K562 (cell line): Measurements from ENCODE around the gene SIGLEC7. TPM values are rescaled to one million over a fixed set of nuclear protein-coding genes. Genes with fewer than 3 reads are reported as not detected.

Experiments
- ATAC-seq: fragments of 200-7000 bp; cut with Tn5 transposase; 3 replicates; pipeline ENCODE4 v1.9.1; 2020; ENCODE audit warnings: moderate library complexity
- BruUV-seq: library from RNA; stranded (reverse); fragments of 400-500 nt; replicated peaks from 2 replicates; lab custom pipeline; 2021; lab: Mats Ljungman, UMichigan
- CTCF ChIA-PET: fragments of 300-600 bp; formaldehyde crosslinking; extraction: SDS; loops from one replicate; lab custom pipeline; 2021; ENCODE audit warnings: low intra/inter-chr PET ratio; lab: Yijun Ruan, JAX
- POLR2A ChIA-PET: fragments of 300-600, 350-650 bp; sonication (Branson Sonifier 250); formaldehyde crosslinking; extraction: SDS; loops from one replicate; lab custom pipeline; 2021; ENCODE audit warnings: antibody characterized with exemption, inconsistent platforms; lab: Yijun Ruan, JAX
- DNase-seq, 4 experiments: peaks; one replicate each; pipeline versions ENCODE4 v3.0.0 to v3.0.0-alpha.2; 2011 to 2018; ENCODE audit warnings: low spot score in 3 of 4, mixed read lengths in 3 of 4; ENCODE audit errors: extremely low read depth in 1 of 4
- FAIRE-seq: peaks from 2 replicates; lab custom pipeline; 2011; peaks lifted over from hg19 to GRCh38; lab: Jason Lieb, UNC
- H2AFZ ChIP-seq: 2 replicates; pipeline ENCODE4 v1.6.0; 2011; ENCODE audit warnings: low read depth, low read length, control low read depth, inconsistent platforms
- H3K27ac ChIP-seq: fragments of 200-600 bp; 3 replicates; pipeline ENCODE4 v1.8.0; 2011; ENCODE audit warnings: low read depth, mild to moderate bottlenecking, control low read depth, inconsistent platforms, low read length, moderate library complexity, mixed read lengths; ENCODE audit errors: extremely low read depth
- H3K27me3 ChIP-seq, 2 experiments: fragments of 300-600 bp in 1 of 2; 2 replicates in 1 of 2; 3 replicates in 1 of 2; pipeline versions ENCODE4 v1.6.0 to v1.8.0; 2011; ENCODE audit warnings: inconsistent platforms in 2 of 2, low read length in 2 of 2, mild to moderate bottlenecking in 1 of 2, mixed read lengths in 1 of 2, moderate library complexity in 1 of 2; ENCODE audit not compliant: control insufficient read depth in 2 of 2, insufficient read depth in 2 of 2
- H3K36me3 ChIP-seq: fragments of 300-600 bp; 3 replicates; pipeline ENCODE4 v1.8.0; 2011; ENCODE audit warnings: mild to moderate bottlenecking, low read length, inconsistent platforms; ENCODE audit not compliant: control insufficient read depth, insufficient read depth
- H3K4me1 ChIP-seq, 2 experiments: fragments of 200-600 bp in 1 of 2; replicated peaks in 1 of 2; 2 replicates in 1 of 2; 3 replicates in 1 of 2; pipeline versions ENCODE4 v1.5.1 to v1.8.0; 2011; ENCODE audit warnings: inconsistent platforms in 2 of 2, low read length in 2 of 2, mild to moderate bottlenecking in 1 of 2, mixed read lengths in 1 of 2, moderate library complexity in 1 of 2; ENCODE audit not compliant: control insufficient read depth in 2 of 2, insufficient read depth in 2 of 2
- H3K4me2 ChIP-seq: 2 replicates; pipeline ENCODE4 v1.6.1; 2011; ENCODE audit warnings: low read length, control low read depth, inconsistent platforms, mixed read lengths; ENCODE audit not compliant: insufficient read depth
- H3K4me3 ChIP-seq: fragments of 200-600 bp; sonication (generic), shearing (Covaris generic); 2 replicates; pipeline ENCODE4 v1.5.1; 2016; ENCODE audit warnings: control low read depth, inconsistent platforms
- H3K79me2 ChIP-seq: fragments of 200-600 bp; 3 replicates; pipeline ENCODE4 v1.8.0; 2011; ENCODE audit warnings: low read length, inconsistent platforms; ENCODE audit not compliant: control insufficient read depth, insufficient read depth
- H3K9ac ChIP-seq, 2 experiments: 2 replicates each; pipeline versions ENCODE4 v1.6.0 to v1.6.1; 2011; ENCODE audit warnings: low read depth in 2 of 2, low read length in 2 of 2, control low read depth in 1 of 2, inconsistent platforms in 1 of 2, mild to moderate bottlenecking in 1 of 2, mixed read lengths in 1 of 2; ENCODE audit not compliant: insufficient read depth in 1 of 2
- H3K9me1 ChIP-seq: one replicate; pipeline ENCODE4 v1.6.0; 2011; ENCODE audit warnings: inconsistent platforms, mild to moderate bottlenecking, low read length, moderate library complexity; ENCODE audit not compliant: control insufficient read depth, insufficient read depth
- H3K9me3 ChIP-seq: replicated peaks from 2 replicates; pipeline ENCODE4 v1.5.1; 2011; ENCODE audit warnings: low read depth, low read length, inconsistent platforms; ENCODE audit not compliant: control insufficient read depth, insufficient read depth
- H4K20me1 ChIP-seq: replicated peaks from 2 replicates; pipeline ENCODE4 v1.6.1; 2011; ENCODE audit warnings: low read length, inconsistent platforms, mixed read lengths; ENCODE audit not compliant: control insufficient read depth, insufficient read depth
- CEBPB ChIP-seq: fragments of 450-650 bp; IDR thresholded peaks from 2 replicates; pipeline ENCODE4 v1.6.1; 2016; ENCODE audit warnings: missing genetic modification characterization, missing compliant biosample characterization
- CEBPZ ChIP-seq: fragments of 150-350 bp; IDR thresholded peaks from 2 replicates; pipeline ENCODE4 v1.6.1; 2014; ENCODE audit warnings: low read depth, mild to moderate bottlenecking, low read length, borderline replicate concordance
- CTCF ChIP-seq, 3 experiments: IDR thresholded peaks in 2 of 3; conservative IDR thresholded peaks in 1 of 3; 2 replicates each; pipeline ENCODE4 v1.5.1; 2011 to 2012; ENCODE audit warnings: low read length in 3 of 3, mild to moderate bottlenecking in 3 of 3, control low read depth in 2 of 3, improper control_type of control experiment in 1 of 3, inconsistent platforms in 1 of 3, low read depth in 1 of 3, mixed read lengths in 1 of 3, moderate library complexity in 1 of 3; ENCODE audit not compliant: insufficient read depth in 2 of 3
- DPF2 ChIP-seq: fragments of 450-650 bp; IDR thresholded peaks from 2 replicates; pipeline ENCODE4 v1.6.1; 2016
- E2F6 ChIP-seq, 2 experiments: IDR thresholded peaks; 2 replicates each; pipeline ENCODE4 v1.6.1; 2011; ENCODE audit warnings: borderline replicate concordance in 1 of 2, control low read depth in 1 of 2, low read depth in 1 of 2, low read length in 1 of 2, mild to moderate bottlenecking in 1 of 2, mixed read lengths in 1 of 2, moderate library complexity in 1 of 2; ENCODE audit not compliant: insufficient read depth in 1 of 2, insufficient read length in 1 of 2, poor library complexity in 1 of 2, severe bottlenecking in 1 of 2; ENCODE audit errors: extremely low read depth in 1 of 2
- EHMT2 ChIP-seq: fragments of 450-650 bp; IDR thresholded peaks from 2 replicates; pipeline ENCODE4 v1.6.1; 2018; ENCODE audit warnings: antibody characterized with exemption
- GTF2A2 ChIP-seq: IDR thresholded peaks from 2 replicates; pipeline ENCODE4 v1.6.1; 2016; ENCODE audit warnings: mild to moderate bottlenecking, missing genetic modification characterization, missing compliant biosample characterization
- HNRNPL ChIP-seq: fragments of 200-400 bp; formaldehyde crosslinking; IDR thresholded peaks from 2 replicates; pipeline ENCODE4 v1.6.1; 2017; ENCODE audit warnings: low read depth, mild to moderate bottlenecking, low read length
- KLF10 ChIP-seq: fragments of 250-450 bp; sonication (Bioruptor Pico); IDR thresholded peaks from 2 replicates; pipeline ENCODE4 v1.6.1; 2021; ENCODE audit warnings: matching md5 sums
- NCOR1 ChIP-seq: fragments of 450-650 bp; IDR thresholded peaks from 2 replicates; pipeline ENCODE4 v1.6.1; 2016; ENCODE audit warnings: mild to moderate bottlenecking, moderate library complexity
- POLR2A ChIP-seq: fragments of 450-650 bp; conservative IDR thresholded peaks from 2 replicates; pipeline ENCODE4 v1.6.1; 2016
- PPARD ChIP-seq: fragments of 250-450 bp; sonication (Bioruptor Pico); IDR thresholded peaks from 2 replicates; pipeline ENCODE4 v1.8.0; 2022; ENCODE audit warnings: inconsistent platforms, mild to moderate bottlenecking, moderate library complexity
- SRF ChIP-seq, 2 experiments: fragments of 250-450, 450-650 bp in 1 of 2; sonication (Bioruptor Pico) in 1 of 2; sonication (generic) in 1 of 2; formaldehyde crosslinking; IDR thresholded peaks; 2 replicates each; pipeline versions ENCODE4 v1.5.0 to v1.5.1; 2020 to 2022; ENCODE audit warnings: mild to moderate bottlenecking in 1 of 2, missing genetic modification reagents in 1 of 2
- ZKSCAN1 ChIP-seq: fragments of 150-350 bp; IDR thresholded peaks from 2 replicates; pipeline ENCODE4 v1.6.1; 2016; ENCODE audit warnings: low read depth, low read length
- ZNF232 ChIP-seq: sonication (generic); formaldehyde crosslinking; IDR thresholded peaks from 2 replicates; pipeline ENCODE4 v1.8.0; 2022; ENCODE audit warnings: mild to moderate bottlenecking, missing genetic modification reagents
- WGBS: fragments of 100-300 bp; shearing (Covaris generic); methylation state at CpG from one replicate; pipeline ENCODE4 v1.1.6; 2016; ENCODE audit warnings: low coverage, mixed read lengths; ENCODE audit not compliant: insufficient coverage; ENCODE audit errors: missing lambda C conversion rate; 5-methylcytosine and 5-hydroxymethylcytosine counted together
- in situ Hi-C: fragments of 300-500 bp; cut with MboI; formaldehyde crosslinking; loops from 4 replicates; pipeline ENCODE4 v1.15.0; 2018; ENCODE audit warnings: inconsistent platforms, mixed read lengths
- intact Hi-C: fragments of 100-400 bp; cut with micrococcal nuclease; formaldehyde crosslinking; loops from 2 replicates; pipeline ENCODE4 v1.14.2; 2022
- polyA plus RNA-seq, 8 experiments: library from polyadenylated mRNA; depleted of rRNA in 4 of 8; stranded (reverse) in 5 of 8; unstranded in 3 of 8; fragments of >200 nt; fragmentation: Nextera tagmentation in 2 of 8; fragmentation: Illumina TruSeq in 1 of 8; extraction: Ambion mirVana in 2 of 8; extraction: Trizol in 1 of 8; gene quantifications; 2 replicates each; pipeline versions ENCODE4 v1.2.1 to v1.2.3, GENCODE V29; 2011 to 2014; ENCODE audit warnings: inconsistent platforms in 1 of 8, missing spikeins in 1 of 8
- total RNA-seq, 7 experiments: library from RNA; depleted of rRNA in 6 of 7; stranded (reverse); fragments of >200 nt in 6 of 7; fragmentation: Illumina TruSeq in 2 of 7; extraction: Trizol in 2 of 7; gene quantifications; 2 replicates each; pipeline versions ENCODE4 v1.2.1 to v1.2.3, GENCODE V29; 2011 to 2021; ENCODE audit warnings: low replicate concordance in 1 of 7
- TF ChIP-seq, protein P1 (sequence below): fragments of 250-450 bp; sonication (Bioruptor Pico); IDR thresholded peaks from 2 replicates; pipeline ENCODE4 v1.8.0; 2021; ENCODE audit warnings: mild to moderate bottlenecking, moderate library complexity

SIGLEC7 gene
- total and polyA plus RNA-seq, 9 of the 15 experiments (the other 6 are each of a cell fraction or from before 2014, with no cell fraction given), result 0.10 to 0.12 TPM; not detected in 7

GRCh38 chr19:51119611-51120010 lies 22.5 kb upstream of the SIGLEC7 start:
- Histone ChIP-seq H4K20me1 (no peaks in the 10 kb centered on the region), H3K9me3 (no peaks in the 10 kb centered on the region), H3K4me1 (peaks cover 7 to 12% of the 10 kb centered on the region in 2 experiments; a peak in 4 of 5 replicates), H3K4me2 (no peak overlapping the region), H3K27me3 (peaks cover 18 to 59% of the 10 kb centered on the region in 2 experiments), H3K36me3 (no peaks in the 10 kb centered on the region), H3K9me1 (peaks cover 2% of the 10 kb centered on the region), H3K9ac (no peak overlapping the region), H3K27ac (no peak overlapping the region), H3K79me2 (no peaks in the 10 kb centered on the region), H2AFZ (no peak overlapping the region), H3K4me3 (no peak overlapping the region)
- intact Hi-C loops, result no loop called here
- in situ Hi-C loops, result no loop called here
- no peak for DNase-seq
- no TSS peak for BruUV-seq
- ChIA-PET CTCF (no interaction called here), POLR2A (interaction anchor here (0.6 to 1.0 kb wide), 2 partner anchors 28 to 348 kb away, joined by 3 to 4 read pairs; no protein-coding TSS in a partner anchor)
- no peak for ATAC-seq
- 17% methylated on average over 6 of the region's 6 CpGs for WGBS
- no peak for FAIRE-seq
- TF ChIP-seq, protein P1, sequence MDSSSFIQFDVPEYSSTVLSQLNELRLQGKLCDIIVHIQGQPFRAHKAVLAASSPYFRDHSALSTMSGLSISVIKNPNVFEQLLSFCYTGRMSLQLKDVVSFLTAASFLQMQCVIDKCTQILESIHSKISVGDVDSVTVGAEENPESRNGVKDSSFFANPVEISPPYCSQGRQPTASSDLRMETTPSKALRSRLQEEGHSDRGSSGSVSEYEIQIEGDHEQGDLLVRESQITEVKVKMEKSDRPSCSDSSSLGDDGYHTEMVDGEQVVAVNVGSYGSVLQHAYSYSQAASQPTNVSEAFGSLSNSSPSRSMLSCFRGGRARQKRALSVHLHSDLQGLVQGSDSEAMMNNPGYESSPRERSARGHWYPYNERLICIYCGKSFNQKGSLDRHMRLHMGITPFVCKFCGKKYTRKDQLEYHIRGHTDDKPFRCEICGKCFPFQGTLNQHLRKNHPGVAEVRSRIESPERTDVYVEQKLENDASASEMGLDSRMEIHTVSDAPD (CRISPR knock-in tag), result no peak
- no peak for TF ChIP-seq CTCF (IDR thresholded peaks at IDR 0.05 in 2 of 3, conservative IDR thresholded peaks at IDR 0.05 in 1 of 3; ENCODE audit: insufficient read depth in 2 of 3, low read depth in 1 of 3, low read length in 3 of 3)
- no peak for TF ChIP-seq ZNF232 (CRISPR knock-in tag)
- no peak for TF ChIP-seq GTF2A2 (tag)
- no peak for TF ChIP-seq EHMT2
- no peak for TF ChIP-seq DPF2
- no peak for TF ChIP-seq KLF10 (CRISPR knock-in tag)
- no peak for TF ChIP-seq POLR2A
- TF ChIP-seq E2F6 (IDR thresholded peaks at IDR 0.05; ENCODE audit: borderline replicate concordance in 1 of 2, extremely low read depth in 1 of 2, insufficient read depth in 1 of 2, insufficient read length in 1 of 2, low read depth in 1 of 2, low read length in 1 of 2, poor library complexity in 1 of 2, severe bottlenecking in 1 of 2), result no peak
- TF ChIP-seq PPARD (CRISPR knock-in tag), result no peak
- no peak for TF ChIP-seq CEBPB (tag)
- no peak for TF ChIP-seq HNRNPL
- no peak for TF ChIP-seq NCOR1
- TF ChIP-seq CEBPZ, result no peak
- no peak for TF ChIP-seq SRF (CRISPR knock-in tag; IDR thresholded peaks at IDR 0.05)
- TF ChIP-seq ZKSCAN1, result no peak
